Measurements from ENCODE around the gene SULT1C3. TPM values are rescaled to one million over a fixed set of nuclear protein-coding genes. Genes with fewer than 3 reads are reported as not detected.

Gene SULT1C3
- total RNA-seq = not detected in 2 replicates

DNA sequence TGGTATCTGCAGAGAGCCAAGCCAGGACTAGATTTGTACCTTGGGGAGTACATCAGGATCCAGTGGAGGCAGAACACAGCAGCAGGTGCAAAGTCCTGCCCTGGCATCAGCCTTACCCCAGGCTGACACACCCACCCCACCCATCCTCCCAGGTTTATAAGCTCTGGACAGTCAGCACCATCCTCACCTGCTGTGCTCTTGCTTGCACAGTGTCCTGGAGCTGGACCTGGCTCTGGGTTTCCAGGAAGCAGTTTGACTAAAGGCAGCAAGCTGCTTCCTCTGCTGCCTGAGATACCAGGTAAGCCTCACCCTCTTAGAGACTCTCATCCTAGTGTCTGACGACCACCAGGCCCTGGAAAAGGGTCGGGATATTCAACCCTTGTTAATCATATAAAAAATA is at the start of gene SULT1C3:
TSS of gene SULT1C3 (plus strand) at position 183 of the 400 bp plus-strand sequence. CDS start 7,227 bp downstream, outside the sequence.

DNA sequence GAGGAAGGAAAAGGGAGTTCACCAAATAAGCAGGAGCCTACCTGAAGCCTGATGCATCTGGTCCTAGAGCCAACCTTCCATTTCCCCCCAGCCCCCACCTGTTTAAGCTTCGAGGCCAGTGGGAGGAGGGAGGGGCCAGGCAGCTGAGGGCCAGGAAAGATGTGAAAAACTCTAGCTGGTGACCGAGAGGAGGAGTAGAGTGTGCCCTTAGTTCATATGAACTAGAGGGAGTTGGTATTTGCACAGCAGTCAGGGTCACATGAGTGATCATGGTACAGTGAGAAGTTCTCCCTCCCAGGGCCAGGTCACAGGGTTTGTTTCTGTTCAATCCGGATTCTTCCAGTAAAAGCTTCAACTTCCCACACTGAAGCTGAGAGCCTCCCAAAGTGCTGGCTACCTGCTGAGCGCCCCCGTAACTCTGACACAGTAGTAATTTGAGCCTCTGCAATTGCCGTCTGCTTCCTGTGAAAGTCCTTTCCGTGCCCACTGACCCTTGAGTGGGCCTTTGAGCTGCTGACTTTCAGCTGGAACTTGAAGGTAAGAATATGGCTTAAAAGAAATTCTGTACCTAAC is 48.9 kb downstream of the SULT1C3 start, which contains the start of gene SULT1C2:
TSS of gene SULT1C2 (plus strand) at position 362 of the 573 bp plus-strand sequence. CDS start 4,773 bp downstream, outside the sequence.

Other genes with a start within 250 kb of the SULT1C3 start
- gene SULT1C2, start 48.9 kb downstream of the SULT1C3 start, total RNA-seq = not detected in 2 replicates
- 0.53 TPM in 1 of 2 replicates, not detected in the other for gene SULT1C4, start 138.0 kb downstream of the SULT1C3 start, total RNA-seq
- 5.8 and 12.4 TPM in 2 replicates for gene GCC2, start 209.2 kb downstream of the SULT1C3 start, total RNA-seq